ENCODE measurements around the gene SPANXN4.

The SPANXN4 gene

GRCh38 chrX:143025628-143026027, at the start of gene SPANXN4:
Gene SPANXN4 (plus strand): TSS chrX:143025928. CDS start chrX:143026015, 87 bp downstream.
- no peak for DNase-seq

DNA sequence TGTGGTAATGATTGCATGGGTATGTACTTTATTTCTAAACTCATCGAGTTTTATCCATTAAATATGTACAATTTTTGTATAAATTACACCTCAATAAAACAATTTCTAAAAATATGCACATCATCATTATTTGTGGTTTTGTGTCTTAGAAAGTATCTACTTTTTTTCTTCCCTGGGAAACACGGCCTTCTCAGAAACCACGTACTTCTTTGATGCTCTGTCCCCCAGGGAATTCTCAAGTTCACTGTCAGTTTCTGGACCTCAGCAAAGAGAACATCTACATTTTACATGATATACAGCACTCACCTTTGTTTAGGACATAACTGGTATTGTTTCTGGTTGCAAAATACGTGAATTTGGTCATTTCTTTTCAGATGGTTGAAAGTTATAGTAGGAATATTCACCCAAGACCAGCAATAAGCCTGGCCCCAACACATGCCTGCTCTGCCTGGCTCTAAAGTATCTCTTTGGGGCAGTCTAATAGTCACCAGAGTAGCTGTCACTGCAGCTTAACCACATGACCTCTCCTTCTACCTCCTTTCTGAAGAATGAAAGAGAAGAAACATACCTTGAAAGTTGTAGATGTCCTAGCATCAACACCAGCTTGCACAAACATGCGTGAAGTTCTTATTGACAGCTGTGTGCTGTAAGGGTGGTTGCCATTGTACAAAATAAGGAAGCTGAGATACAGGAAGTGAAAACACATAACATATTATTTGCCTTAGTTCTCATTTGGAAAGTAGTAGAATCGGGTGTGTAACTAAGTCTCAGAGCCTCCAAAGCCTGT, 48.4 kb upstream of the SPANXN4 start:
- no peak for DNase-seq

DNA sequence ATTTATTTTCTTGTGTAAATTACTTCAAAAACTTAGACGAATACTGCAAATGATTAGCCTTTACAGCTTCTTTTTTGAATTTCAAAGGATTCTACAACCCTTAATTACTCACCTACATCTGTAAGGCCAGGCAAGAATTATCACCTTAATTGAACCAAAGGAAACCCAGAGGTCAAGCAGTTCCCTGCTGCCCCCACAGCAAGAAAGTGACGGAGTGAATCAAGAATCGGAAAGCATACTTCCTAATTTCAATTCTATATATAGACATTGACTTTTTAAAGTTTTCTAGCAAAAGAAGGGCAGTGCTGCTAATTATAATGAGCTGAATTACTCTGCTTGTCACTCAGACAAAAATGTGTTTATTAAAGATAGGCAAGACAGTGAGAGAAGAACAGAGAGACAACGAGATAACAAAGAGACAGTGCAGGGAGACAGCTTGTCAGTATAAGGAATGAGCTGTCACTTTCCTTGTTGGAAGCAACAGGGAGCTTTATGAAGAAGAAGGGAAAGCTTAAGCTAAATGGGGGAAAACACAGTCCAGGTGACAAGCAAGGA, 47.5 kb upstream of the SPANXN4 start:
- DNase-seq: no peak

- no peak for DNase-seq
Measured at GRCh38 chrX:142982679-142983078, 43.0 kb upstream of the SPANXN4 start.

DNA sequence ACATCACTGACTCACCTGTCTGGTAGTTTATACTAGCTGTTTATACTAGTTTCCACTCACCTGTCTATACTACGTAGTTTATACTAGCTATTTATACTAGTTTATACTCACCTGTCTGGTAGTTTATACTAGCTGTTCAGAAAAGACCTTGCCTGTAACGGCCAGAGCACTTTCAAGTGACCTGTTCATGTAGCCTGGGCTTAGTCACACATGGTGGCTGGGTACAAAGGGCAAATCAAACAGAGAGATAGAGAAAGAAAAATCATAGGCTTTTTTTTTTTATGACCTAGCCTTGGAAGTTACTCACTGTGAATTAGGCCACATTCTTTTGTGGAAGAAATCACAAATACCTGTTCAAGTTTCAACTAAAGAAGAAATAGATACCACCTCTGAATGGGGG, 30.7 kb upstream of the SPANXN4 start:
- no peak for DNase-seq

DNA sequence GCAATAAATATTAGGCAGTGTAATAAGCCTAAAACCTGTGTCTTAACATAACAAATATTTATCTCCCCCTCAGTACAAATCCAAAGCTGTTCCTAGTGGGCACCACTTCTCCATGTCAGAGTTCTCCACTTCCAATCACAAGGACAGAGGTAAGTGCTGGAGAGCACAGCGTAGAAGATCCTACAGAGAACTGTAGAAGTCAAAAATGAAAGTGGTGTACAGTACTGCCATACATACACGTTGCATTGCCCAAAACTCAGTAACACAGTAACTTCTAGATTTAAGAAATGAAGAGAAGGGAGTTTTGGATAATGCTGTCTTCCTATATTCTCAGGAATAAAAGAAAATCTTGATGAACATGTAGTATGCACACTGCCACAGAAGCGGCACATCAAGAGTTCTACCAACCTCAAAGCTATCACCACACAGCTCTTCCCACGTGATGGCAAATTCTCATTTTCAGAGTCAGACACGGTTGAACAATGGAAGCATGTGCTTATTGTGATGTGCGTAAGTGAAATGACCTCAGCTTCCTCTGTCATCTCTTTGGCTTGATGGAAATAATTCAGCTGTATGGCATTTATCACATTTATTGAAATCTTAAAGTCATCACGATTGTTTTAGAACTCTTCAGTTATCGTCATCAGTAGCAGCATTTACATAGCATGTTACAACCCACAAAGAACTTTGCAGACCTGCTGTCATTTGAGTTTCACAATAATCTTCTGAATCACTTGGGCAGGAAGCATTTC, 27.1 kb upstream of the SPANXN4 start:
- no peak for DNase-seq

GRCh38 chrX:142999199-142999701, 26.5 kb upstream of the SPANXN4 start:
- no peak for DNase-seq

DNA sequence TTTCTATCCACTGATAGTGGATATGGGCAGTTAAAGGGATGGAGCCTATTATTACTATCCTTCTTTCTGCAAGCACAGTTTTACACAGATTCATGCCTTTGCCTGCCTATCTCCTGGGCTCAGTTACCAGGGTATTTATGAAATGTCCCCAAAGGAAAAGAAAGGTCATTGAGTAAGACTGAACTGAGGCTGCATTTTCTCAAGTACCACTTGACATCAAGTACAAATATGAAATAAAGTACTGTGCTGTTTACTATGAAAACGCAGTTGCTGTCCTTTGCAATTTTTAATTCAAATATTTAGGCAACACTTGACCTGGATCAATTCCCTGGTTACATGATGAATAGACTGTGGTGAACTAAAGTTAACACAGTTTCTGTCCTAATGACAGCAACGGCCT, 23.5 kb upstream of the SPANXN4 start:
- DNase-seq: no peak

- no peak for DNase-seq
Measured at GRCh38 chrX:143017272-143017671, 8.5 kb upstream of the SPANXN4 start.

GRCh38 chrX:143027275-143027674, 1.5 kb downstream of the SPANXN4 start:
- DNase-seq: no peak

- no peak for DNase-seq
Measured at GRCh38 chrX:143047511-143047910, 21.8 kb downstream of the SPANXN4 start.

DNA sequence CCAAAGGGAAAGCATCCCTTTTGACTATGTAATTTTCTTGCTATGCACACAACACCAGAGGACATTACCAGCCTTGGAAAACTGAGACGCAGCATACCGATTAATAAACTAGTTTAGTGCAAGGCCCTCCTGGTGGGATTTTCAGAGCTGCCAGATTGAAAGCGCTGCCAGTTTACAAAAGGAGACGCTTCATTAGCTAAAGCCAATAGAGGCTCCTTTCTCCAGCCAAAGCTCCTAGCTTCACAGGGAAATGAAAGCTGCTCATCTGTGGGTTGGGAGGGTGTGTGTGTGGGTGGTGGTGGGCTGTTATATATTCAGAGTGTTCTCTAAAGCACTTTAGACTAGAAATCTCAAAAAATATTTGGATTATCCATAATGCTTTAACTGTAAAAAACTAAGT, 32.4 kb downstream of the SPANXN4 start:
- no peak for DNase-seq

GRCh38 chrX:143081231-143081630, 55.5 kb downstream of the SPANXN4 start:
- DNase-seq: no peak

GRCh38 chrX:143082537-143082936, 56.8 kb downstream of the SPANXN4 start:
- no peak for DNase-seq
